Mesenchymal stem cell (in vitro differentiated cells and primary cell): ENCODE measurements around the gene YTHDC1.

Source experiments
- DNase-seq: peaks from one replicate; pipeline ENCODE4 v3.0.0-alpha.2; 2013
- H2AFZ ChIP-seq: one replicate; pipeline ENCODE4 v1.6.1; 2013; ENCODE audit warnings: low read depth, mild to moderate bottlenecking, control low read depth, inconsistent platforms, low read length, moderate library complexity
- H2AK5ac ChIP-seq: 2 replicates; pipeline ENCODE4 v1.6.1; 2013; ENCODE audit warnings: low read length, moderate library complexity, mild to moderate bottlenecking, inconsistent platforms; ENCODE audit not compliant: severe bottlenecking
- H2BK120ac ChIP-seq: one replicate; pipeline ENCODE4 v1.6.1; 2013; ENCODE audit warnings: low read depth, mild to moderate bottlenecking, inconsistent platforms, low read length, moderate library complexity
- H2BK12ac ChIP-seq, 2 experiments: one replicate each; pipeline ENCODE4 v1.6.1; 2013; ENCODE audit warnings: inconsistent platforms in 2 of 2, low read length in 2 of 2, mild to moderate bottlenecking in 2 of 2, moderate library complexity in 2 of 2, control low read depth in 1 of 2
- H2BK15ac ChIP-seq: one replicate; pipeline ENCODE4 v1.6.1; 2013; ENCODE audit warnings: mild to moderate bottlenecking, low read depth, inconsistent platforms; ENCODE audit not compliant: poor library complexity, severe bottlenecking
- H2BK5ac ChIP-seq: 2 replicates; pipeline ENCODE4 v1.6.1; 2013; ENCODE audit warnings: low read depth, mild to moderate bottlenecking, low read length, control low read depth, inconsistent platforms; ENCODE audit not compliant: poor library complexity, severe bottlenecking
- H3K14ac ChIP-seq, 2 experiments: one replicate each; pipeline ENCODE4 v1.6.1; 2013; ENCODE audit warnings: inconsistent platforms in 2 of 2, low read length in 2 of 2, control low read depth in 1 of 2, mild to moderate bottlenecking in 1 of 2, moderate library complexity in 1 of 2
- H3K18ac ChIP-seq, 2 experiments: one replicate each; pipeline ENCODE4 v1.6.1; 2013; ENCODE audit warnings: inconsistent platforms in 2 of 2, low read length in 2 of 2, control low read depth in 1 of 2, low read depth in 1 of 2, mild to moderate bottlenecking in 1 of 2
- H3K23ac ChIP-seq, 2 experiments: one replicate each; pipeline ENCODE4 v1.6.1; 2013; ENCODE audit warnings: inconsistent platforms in 2 of 2, low read length in 2 of 2, mild to moderate bottlenecking in 2 of 2, moderate library complexity in 2 of 2, control low read depth in 1 of 2
- H3K27ac ChIP-seq: 2 replicates; pipeline ENCODE4 v1.5.1; 2013; ENCODE audit warnings: mild to moderate bottlenecking, moderate library complexity, low read length, control low read depth, inconsistent platforms; ENCODE audit not compliant: poor library complexity, severe bottlenecking
- H3K27me3 ChIP-seq, 2 experiments: 2 replicates each; pipeline versions ENCODE4 v1.6.1 to v1.7.0; 2013; ENCODE audit warnings: low read length in 2 of 2, mild to moderate bottlenecking in 2 of 2, moderate library complexity in 2 of 2, control low read depth in 1 of 2, inconsistent platforms in 1 of 2; ENCODE audit not compliant: control insufficient read depth in 1 of 2, insufficient read depth in 1 of 2
- H3K36me3 ChIP-seq, 2 experiments: 2 replicates each; pipeline versions ENCODE4 v1.6.1 to v1.7.0; 2013; ENCODE audit warnings: low read length in 2 of 2, control low read depth in 1 of 2, inconsistent platforms in 1 of 2, low read depth in 1 of 2, mild to moderate bottlenecking in 1 of 2; ENCODE audit not compliant: insufficient read depth in 2 of 2, control insufficient read depth in 1 of 2
- H3K4ac ChIP-seq, 2 experiments: one replicate each; pipeline ENCODE4 v1.6.1; 2013; ENCODE audit warnings: inconsistent platforms in 2 of 2, low read length in 2 of 2, mild to moderate bottlenecking in 2 of 2, moderate library complexity in 2 of 2, control low read depth in 1 of 2, low read depth in 1 of 2
- H3K4me1 ChIP-seq: 2 replicates; pipeline ENCODE4 v1.6.1; 2013; ENCODE audit warnings: low read depth, low read length, control low read depth; ENCODE audit not compliant: control insufficient read depth, insufficient read depth
- H3K4me2 ChIP-seq: 2 replicates; pipeline ENCODE4 v1.6.1; 2013; ENCODE audit warnings: low read length, mild to moderate bottlenecking, inconsistent platforms; ENCODE audit not compliant: poor library complexity, severe bottlenecking
- H3K4me3 ChIP-seq, 2 experiments: 2 replicates each; pipeline versions ENCODE4 v1.5.1 to v1.7.0; 2013; ENCODE audit warnings: low read length in 2 of 2, mild to moderate bottlenecking in 2 of 2, control low read depth in 1 of 2, low read depth in 1 of 2; ENCODE audit not compliant: insufficient read depth in 1 of 2
- H3K79me1 ChIP-seq: replicated peaks from 2 replicates; pipeline ENCODE4 v1.6.1; 2013; ENCODE audit warnings: mild to moderate bottlenecking, control low read depth, low read length, inconsistent platforms; ENCODE audit not compliant: poor library complexity, severe bottlenecking
- H3K9ac ChIP-seq: 2 replicates; pipeline ENCODE4 v1.7.0; 2013; ENCODE audit warnings: mild to moderate bottlenecking, low read length, moderate library complexity
- H3K9me3 ChIP-seq: 2 replicates; pipeline ENCODE4 v1.7.0; 2013; ENCODE audit warnings: mild to moderate bottlenecking, low read length; ENCODE audit not compliant: control insufficient read depth
- H4K8ac ChIP-seq: one replicate; pipeline ENCODE4 v1.6.1; 2013; ENCODE audit warnings: inconsistent platforms, mild to moderate bottlenecking, low read length, moderate library complexity
- H4K91ac ChIP-seq: one replicate; pipeline ENCODE4 v1.6.1; 2013; ENCODE audit warnings: mild to moderate bottlenecking, low read length, inconsistent platforms
- WGBS: methylation state at CpG from one replicate; pipeline ENCODE4 v1.1.7; 2013; ENCODE audit warnings: mixed read lengths; 5-methylcytosine and 5-hydroxymethylcytosine counted together

The YTHDC1 gene

GRCh38 chr4:68359508-68359907 lies 9.6 kb upstream of the YTHDC1 start:
- H2BK15ac ChIP-seq = no peak overlapping the region
- H3K4me1 ChIP-seq = peaks cover 3% of the 10 kb centered on the region
- no peak overlapping the region for H3K4me2 ChIP-seq
- no peak overlapping the region for H3K9ac ChIP-seq
- H3K79me1 ChIP-seq = no peaks in the 10 kb centered on the region
- no peak overlapping the region for H4K8ac ChIP-seq
- H3K27me3 ChIP-seq = peaks cover 0 to 4% of the 10 kb centered on the region in 2 experiments
- no peak overlapping the region for H3K23ac ChIP-seq
- no peak overlapping the region for H3K27ac ChIP-seq
- peak overlapping the region in 1 of 2 experiments; percentile 80 for H3K18ac ChIP-seq
- H2AFZ ChIP-seq = no peak overlapping the region
- H3K14ac ChIP-seq = no peak overlapping the region
- no peak overlapping the region for H2BK120ac ChIP-seq
- no peak overlapping the region for H3K4me3 ChIP-seq
- DNase-seq = peak; percentile 53
- no peak overlapping the region for H2BK12ac ChIP-seq
- H4K91ac ChIP-seq = no peak overlapping the region
- H3K9me3 ChIP-seq = peaks cover 4% of the 10 kb centered on the region
- no peaks in the 10 kb centered on the region for H3K36me3 ChIP-seq
- peak overlapping the region in 1 of 2 experiments; percentile 10 for H3K4ac ChIP-seq
- H2AK5ac ChIP-seq = peak overlapping the region; percentile 16
- H2BK5ac ChIP-seq = no peak overlapping the region

GRCh38 chr4:68358988-68359387 lies 9.1 kb upstream of the YTHDC1 start:
- WGBS = 100% methylated on average over 1 of the region's 2 CpGs

GRCh38 chr4:68352791-68353190 lies 2.9 kb upstream of the YTHDC1 start:
- no peak overlapping the region for H2BK5ac ChIP-seq
- no peak for DNase-seq
- 89% methylated on average over 1 of the region's 2 CpGs for WGBS

More at GRCh38 chr4:68358988-68359387, 9.1 kb upstream of the YTHDC1 start:
- Histone ChIP-seq H2BK12ac (no peak overlapping the region), H3K18ac (no peak overlapping the region), H2BK120ac (no peak overlapping the region), H3K9me3 (peaks cover 4% of the 10 kb centered on the region), H2BK15ac (no peak overlapping the region), H3K4me3 (no peak overlapping the region), H3K9ac (no peak overlapping the region), H3K27me3 (peaks cover 0 to 4% of the 10 kb centered on the region in 2 experiments), H3K14ac (no peak overlapping the region), H3K36me3 (no peaks in the 10 kb centered on the region), H3K4ac (no peak overlapping the region), H3K4me2 (no peak overlapping the region), H3K4me1 (peaks cover 3% of the 10 kb centered on the region), H4K8ac (no peak overlapping the region), H3K23ac (no peak overlapping the region), H4K91ac (no peak overlapping the region), H3K79me1 (no peaks in the 10 kb centered on the region), H2AK5ac (no peak overlapping the region), H3K27ac (no peak overlapping the region), H2BK5ac (no peak overlapping the region), H2AFZ (no peak overlapping the region)
- DNase-seq = no peak

GRCh38 chr4:68349279-68349648 lies 626 bp downstream of the YTHDC1 start:
- H3K36me3 ChIP-seq = peaks cover 0 to 4% of the 10 kb centered on the region in 2 experiments
- peak overlapping the region; percentile 97 for H3K27ac ChIP-seq
- peak; percentile 63 for DNase-seq
- no peak overlapping the region for H3K23ac ChIP-seq
- H4K91ac ChIP-seq = no peak overlapping the region
- H2BK5ac ChIP-seq = no peak overlapping the region
- H3K4me2 ChIP-seq = peak overlapping the region; percentile 14
- H3K4me1 ChIP-seq = peaks cover 2% of the 10 kb centered on the region
- no peak overlapping the region for H3K14ac ChIP-seq
- peak overlapping the region; percentile 23 for H4K8ac ChIP-seq
- H3K9ac ChIP-seq = peak overlapping the region; percentile 99
- peak overlapping the region; percentile 88 to 100 for H3K18ac ChIP-seq
- no peaks in the 10 kb centered on the region for H3K27me3 ChIP-seq
- H3K79me1 ChIP-seq = no peaks in the 10 kb centered on the region
- H3K9me3 ChIP-seq = no peaks in the 10 kb centered on the region
- H3K4me3 ChIP-seq = peak overlapping the region; percentile 95
- no peak overlapping the region for H2BK12ac ChIP-seq
- no peak overlapping the region for H2BK120ac ChIP-seq
- no peak overlapping the region for H2AFZ ChIP-seq
- peak overlapping the region; percentile 88 for H2AK5ac ChIP-seq
- H3K4ac ChIP-seq = peak overlapping the region in 1 of 2 experiments; percentile 86
- 0% methylated on average over 11 of the region's 14 CpGs for WGBS
- H2BK15ac ChIP-seq = no peak overlapping the region

More at GRCh38 chr4:68352791-68353190, 2.9 kb upstream of the YTHDC1 start:
- H4K8ac ChIP-seq = no peak overlapping the region
- H3K9me3 ChIP-seq = no peaks in the 10 kb centered on the region
- H3K79me1 ChIP-seq = no peaks in the 10 kb centered on the region
- no peak overlapping the region for H2BK12ac ChIP-seq
- no peak overlapping the region for H3K4ac ChIP-seq
- H2BK120ac ChIP-seq = no peak overlapping the region
- H4K91ac ChIP-seq = no peak overlapping the region
- no peaks in the 10 kb centered on the region for H3K36me3 ChIP-seq
- no peak overlapping the region for H2BK15ac ChIP-seq
- no peak overlapping the region for H3K27ac ChIP-seq
- peaks cover 2% of the 10 kb centered on the region for H3K4me1 ChIP-seq
- H3K9ac ChIP-seq = no peak overlapping the region
- no peak overlapping the region for H3K18ac ChIP-seq
- H3K4me3 ChIP-seq = no peak overlapping the region
- H3K27me3 ChIP-seq = peaks cover 0 to 4% of the 10 kb centered on the region in 2 experiments
- no peak overlapping the region for H3K4me2 ChIP-seq
- H3K23ac ChIP-seq = no peak overlapping the region
- no peak overlapping the region for H2AK5ac ChIP-seq
- H3K14ac ChIP-seq = no peak overlapping the region
- H2AFZ ChIP-seq = no peak overlapping the region
